Gastrocnemius medialis (tissue), 4 donors: ENCODE measurements around the gene LYRM2.

Experiments
- POLR2A ChIP-seq, 2 donors: fragments of 450-650 bp; IDR thresholded peaks; one replicate each; pipeline ENCODE4 v1.6.1; 2017; ENCODE audit warnings: antibody characterized with exemption in 2 of 2, mild to moderate bottlenecking in 2 of 2, moderate library complexity in 2 of 2
- TF ChIP-seq, protein P1 (sequence below), 5 experiments: fragments of 450-650 bp in 3 of 5; fragments of 200-600 bp in 2 of 5; sonication (generic) in 2 of 5; IDR thresholded peaks in 4 of 5; conservative IDR thresholded peaks in 1 of 5; 1 replicate in 4 of 5; 2 replicates in 1 of 5; pipeline ENCODE4 v1.5.1; 2016 to 2019; ENCODE audit warnings: antibody characterized with exemption in 5 of 5, mild to moderate bottlenecking in 3 of 5, moderate library complexity in 3 of 5

DNA sequence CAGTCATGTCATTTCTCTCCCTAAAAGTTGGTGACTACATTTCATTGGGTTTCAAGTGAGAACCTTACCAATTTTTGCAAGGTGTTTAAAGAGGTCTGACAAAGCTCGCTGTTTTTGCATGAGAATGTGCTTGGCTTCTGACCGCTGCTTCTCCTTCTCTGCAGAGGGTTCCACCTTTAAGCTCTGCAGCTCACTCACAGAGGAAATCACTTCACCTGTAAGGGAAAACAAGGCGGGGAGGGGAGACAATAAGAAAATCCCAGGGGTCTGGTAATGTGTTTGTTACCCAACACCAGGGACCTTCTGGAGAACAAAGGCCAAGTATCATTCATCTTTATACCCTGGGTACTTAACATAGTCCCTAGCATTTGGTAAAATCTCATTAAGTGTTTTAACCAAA lies 40.0 kb upstream of the LYRM2 start:
- TF ChIP-seq, protein P1, sequence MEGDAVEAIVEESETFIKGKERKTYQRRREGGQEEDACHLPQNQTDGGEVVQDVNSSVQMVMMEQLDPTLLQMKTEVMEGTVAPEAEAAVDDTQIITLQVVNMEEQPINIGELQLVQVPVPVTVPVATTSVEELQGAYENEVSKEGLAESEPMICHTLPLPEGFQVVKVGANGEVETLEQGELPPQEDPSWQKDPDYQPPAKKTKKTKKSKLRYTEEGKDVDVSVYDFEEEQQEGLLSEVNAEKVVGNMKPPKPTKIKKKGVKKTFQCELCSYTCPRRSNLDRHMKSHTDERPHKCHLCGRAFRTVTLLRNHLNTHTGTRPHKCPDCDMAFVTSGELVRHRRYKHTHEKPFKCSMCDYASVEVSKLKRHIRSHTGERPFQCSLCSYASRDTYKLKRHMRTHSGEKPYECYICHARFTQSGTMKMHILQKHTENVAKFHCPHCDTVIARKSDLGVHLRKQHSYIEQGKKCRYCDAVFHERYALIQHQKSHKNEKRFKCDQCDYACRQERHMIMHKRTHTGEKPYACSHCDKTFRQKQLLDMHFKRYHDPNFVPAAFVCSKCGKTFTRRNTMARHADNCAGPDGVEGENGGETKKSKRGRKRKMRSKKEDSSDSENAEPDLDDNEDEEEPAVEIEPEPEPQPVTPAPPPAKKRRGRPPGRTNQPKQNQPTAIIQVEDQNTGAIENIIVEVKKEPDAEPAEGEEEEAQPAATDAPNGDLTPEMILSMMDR (IDR thresholded peaks at IDR 0.05 in 4 of 5, conservative IDR thresholded peaks at IDR 0.05 in 1 of 5), result no peak
- TF ChIP-seq POLR2A (IDR thresholded peaks at IDR 0.05), result no peak
